ENCODE results near the gene PLCG2.

- TF ChIP-seq CTCF (IDR thresholded peaks at IDR 0.05) (no peak), ZFX (IDR thresholded peaks at IDR 0.05; ENCODE audit: borderline replicate concordance) (no peak)
These were observed 82.8 kb downstream of the PLCG2 start for GRCh38 chr16:81861915-81862314.
